NOMO-1 treated with dmso at 0.1 percent for 144 hours (cell line): ENCODE results near the gene ZNF438.

Experiments used
- DNase-seq: peaks from one replicate; lab custom pipeline; 2025; ENCODE audit not compliant: unreplicated experiment; lab: John Stamatoyannopoulos, UW

Gene ZNF438

DNA sequence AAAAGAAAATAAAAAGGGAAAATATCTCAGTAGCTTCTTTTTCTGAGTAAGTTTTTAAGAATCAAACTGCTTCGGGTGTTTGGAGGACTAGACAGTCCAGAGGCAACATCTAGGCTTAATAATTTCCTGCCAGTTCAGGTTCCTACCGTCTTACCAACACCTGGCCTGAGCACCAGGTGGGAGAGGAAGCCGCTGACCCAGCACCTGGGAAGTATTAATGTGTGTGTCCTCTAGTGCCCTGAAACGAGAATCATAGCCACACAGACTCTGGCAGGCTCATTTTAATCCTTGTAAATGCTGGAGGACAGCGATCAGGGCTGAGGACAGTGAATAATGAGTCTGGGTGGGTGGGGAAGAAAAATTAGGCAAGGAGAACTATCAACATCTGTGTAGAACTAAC lies 137.4 kb downstream of the ZNF438 start:
- DNase-seq = no peak

GRCh38 chr10:30893208-30893607 lies 138.5 kb downstream of the ZNF438 start:
- no peak for DNase-seq

DNA sequence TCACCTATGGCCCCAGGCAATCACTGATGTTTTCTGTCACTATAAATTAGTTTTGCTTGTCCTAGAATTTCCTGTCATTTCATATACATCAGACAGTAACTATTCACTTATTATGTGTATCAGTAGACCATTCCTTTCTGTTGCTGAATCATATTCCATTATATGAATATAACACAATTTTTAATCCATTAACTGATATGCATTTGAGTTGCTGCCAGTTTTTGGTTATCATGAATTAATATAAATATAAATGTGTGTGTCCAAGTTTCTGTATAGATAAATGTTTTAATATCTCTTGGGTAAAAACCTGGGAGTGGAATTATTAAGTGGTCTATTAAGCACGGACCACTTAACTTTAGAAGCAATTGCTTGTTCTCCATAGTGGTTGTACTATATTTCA lies 143.8 kb downstream of the ZNF438 start:
- no peak for DNase-seq

DNA sequence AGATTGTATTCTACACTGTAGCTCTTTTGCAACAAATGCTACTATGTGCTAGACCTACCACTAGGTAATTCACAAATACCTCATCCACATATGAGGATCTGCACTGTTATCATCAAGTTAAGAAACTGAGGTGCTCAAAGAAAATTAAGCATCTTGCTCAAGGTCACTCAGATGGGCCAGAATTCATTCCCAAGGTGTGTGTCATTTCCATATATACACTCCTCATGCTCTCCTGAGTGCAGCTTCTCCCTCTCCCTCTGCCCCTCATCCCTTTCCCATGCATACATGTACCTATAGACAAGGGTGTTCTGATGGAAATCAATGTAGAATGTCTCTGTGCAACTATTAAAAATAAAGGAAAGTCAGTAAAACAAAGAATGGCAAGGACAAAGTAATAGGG lies 146.2 kb downstream of the ZNF438 start:
- no peak for DNase-seq

DNA sequence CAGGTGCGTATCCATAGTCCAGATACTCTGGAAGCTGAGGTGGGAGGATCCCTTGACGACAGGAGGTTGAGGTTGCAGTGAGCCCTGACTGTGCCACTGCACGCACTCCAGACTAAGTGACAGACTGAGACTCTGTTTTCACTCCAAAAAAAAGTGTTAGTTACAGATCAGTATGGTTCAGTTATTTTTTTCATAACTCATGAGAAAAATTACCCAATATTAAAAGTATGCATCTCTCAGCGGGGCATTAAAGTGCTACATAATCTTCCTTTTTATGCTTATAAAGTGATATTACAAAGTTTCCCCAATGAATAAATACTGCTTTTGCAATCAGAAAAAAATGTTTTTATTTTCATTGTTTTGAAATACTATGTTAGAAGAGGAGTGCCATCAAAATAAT lies 147.9 kb downstream of the ZNF438 start:
- DNase-seq = no peak

GRCh38 chr10:30883116-30883515 lies 148.5 kb downstream of the ZNF438 start:
- no peak for DNase-seq

GRCh38 chr10:30882281-30882680 lies 149.4 kb downstream of the ZNF438 start:
- no peak for DNase-seq

DNA sequence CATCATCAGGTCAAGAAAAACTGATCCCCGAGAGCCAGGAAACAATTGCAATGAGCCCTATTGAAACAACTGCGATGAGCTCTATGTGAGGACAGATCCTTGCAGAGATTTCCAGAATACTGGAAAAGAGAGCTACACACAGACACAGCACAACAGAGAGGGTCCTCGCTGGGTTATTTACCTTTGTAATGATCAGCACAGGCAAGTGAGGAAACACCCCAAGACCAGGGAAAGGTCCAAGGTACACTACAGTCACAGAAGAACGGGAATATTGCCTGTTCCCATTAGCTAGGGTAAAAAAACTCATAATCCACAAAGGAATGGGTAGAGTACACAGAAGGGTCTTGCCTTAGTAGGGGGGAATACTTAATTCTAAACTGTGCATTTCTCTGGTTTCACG lies 152.7 kb downstream of the ZNF438 start:
- no peak for DNase-seq

GRCh38 chr10:30877111-30877510 lies 154.6 kb downstream of the ZNF438 start:
- no peak for DNase-seq

- DNase-seq = no peak
Observed at GRCh38 chr10:30873411-30873810, 158.3 kb downstream of the ZNF438 start.

DNA sequence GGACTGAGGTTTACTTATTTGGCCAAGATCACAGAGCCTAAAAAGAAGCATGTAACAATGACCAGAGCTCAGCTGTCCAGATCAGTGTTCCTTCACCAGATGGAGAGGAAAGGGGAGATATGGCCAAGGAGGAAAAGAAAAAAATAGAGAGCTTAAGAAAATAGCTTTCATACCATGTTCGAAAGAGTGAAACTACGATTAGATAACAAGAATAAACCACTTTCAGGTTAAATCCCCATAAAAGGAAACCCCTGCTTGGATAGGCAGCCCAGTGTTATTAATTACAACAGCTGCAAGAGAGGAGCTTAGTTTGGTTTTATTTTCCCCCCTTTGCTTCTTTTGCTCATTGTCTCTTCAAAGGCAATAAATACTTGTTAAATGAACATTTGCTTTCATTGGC lies 160.8 kb downstream of the ZNF438 start:
- no peak for DNase-seq

DNA sequence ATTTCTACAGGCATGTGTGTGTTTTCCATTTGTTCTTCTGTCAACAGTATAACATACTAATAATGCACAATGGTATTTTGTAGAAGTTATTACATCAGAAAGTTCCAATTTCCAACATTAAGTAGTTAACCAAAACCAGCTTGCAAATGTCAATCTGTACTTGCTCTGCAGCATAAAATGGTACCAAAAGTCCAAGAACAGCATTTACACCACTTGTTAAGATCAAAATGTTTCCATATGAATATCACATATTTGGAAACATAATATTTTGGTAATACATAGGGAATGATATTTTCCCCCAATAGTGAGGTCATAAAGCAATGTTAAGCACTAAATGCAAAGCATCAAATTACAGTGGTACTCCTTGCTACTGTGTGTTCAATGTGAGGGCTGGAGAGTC lies 162.1 kb downstream of the ZNF438 start:
- no peak for DNase-seq

DNA sequence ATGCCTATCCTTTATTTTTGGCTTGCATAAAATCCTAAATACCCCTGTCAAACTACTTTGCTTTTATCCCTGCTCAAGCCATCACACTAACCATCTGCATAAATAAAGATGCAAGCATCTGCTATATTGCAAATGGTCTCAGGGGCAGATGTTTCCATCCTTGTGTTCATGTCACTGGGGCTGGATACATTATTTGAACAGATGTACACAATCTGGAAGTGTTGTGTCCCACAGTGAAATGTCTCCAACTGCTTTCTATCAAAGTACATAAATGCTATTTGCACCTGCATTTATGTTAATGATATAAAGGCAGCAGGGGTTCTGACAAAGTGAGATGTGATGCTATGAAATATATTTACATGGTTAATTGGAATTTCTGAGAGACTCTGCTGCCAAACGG lies 163.1 kb downstream of the ZNF438 start:
- no peak for DNase-seq

- DNase-seq = no peak
Observed at GRCh38 chr10:30866896-30867295, 164.8 kb downstream of the ZNF438 start.

DNA sequence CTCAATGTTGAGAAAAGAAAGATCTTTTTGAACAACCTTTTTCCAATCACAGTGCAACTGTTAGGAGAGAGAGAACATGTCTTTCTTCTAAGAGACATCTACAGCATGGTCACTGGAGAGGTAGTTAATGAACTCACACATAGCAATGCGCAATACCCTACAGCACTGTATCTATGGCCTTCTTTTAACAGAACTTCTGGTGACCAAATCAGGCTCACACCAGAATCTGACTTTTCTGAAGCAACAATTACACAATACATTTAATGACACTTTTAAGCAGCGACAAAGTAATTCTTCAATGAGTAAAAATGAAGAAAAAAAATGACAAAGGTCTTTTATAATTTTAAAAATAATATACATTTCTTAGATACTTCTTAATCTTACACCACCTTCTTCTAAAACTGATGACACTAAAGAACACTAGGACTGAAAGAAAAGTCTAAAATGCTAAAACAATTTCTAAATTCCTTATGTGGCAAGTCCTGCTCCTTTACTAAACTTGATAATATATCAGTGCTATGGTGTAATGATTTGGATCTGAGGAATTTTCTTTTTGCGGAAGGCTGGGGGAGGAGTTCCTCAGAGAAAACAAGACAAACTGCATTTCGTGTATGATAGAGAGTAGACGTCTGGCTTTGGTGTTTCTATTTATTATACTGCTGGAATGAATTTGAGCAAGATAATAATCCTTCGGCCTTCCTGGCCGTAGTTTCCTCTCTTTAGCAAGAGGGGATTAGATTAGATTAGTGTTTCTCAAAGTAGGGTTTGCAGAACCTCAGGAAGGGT lies 166.3 kb downstream of the ZNF438 start:
- peak; percentile 54 for DNase-seq

DNA sequence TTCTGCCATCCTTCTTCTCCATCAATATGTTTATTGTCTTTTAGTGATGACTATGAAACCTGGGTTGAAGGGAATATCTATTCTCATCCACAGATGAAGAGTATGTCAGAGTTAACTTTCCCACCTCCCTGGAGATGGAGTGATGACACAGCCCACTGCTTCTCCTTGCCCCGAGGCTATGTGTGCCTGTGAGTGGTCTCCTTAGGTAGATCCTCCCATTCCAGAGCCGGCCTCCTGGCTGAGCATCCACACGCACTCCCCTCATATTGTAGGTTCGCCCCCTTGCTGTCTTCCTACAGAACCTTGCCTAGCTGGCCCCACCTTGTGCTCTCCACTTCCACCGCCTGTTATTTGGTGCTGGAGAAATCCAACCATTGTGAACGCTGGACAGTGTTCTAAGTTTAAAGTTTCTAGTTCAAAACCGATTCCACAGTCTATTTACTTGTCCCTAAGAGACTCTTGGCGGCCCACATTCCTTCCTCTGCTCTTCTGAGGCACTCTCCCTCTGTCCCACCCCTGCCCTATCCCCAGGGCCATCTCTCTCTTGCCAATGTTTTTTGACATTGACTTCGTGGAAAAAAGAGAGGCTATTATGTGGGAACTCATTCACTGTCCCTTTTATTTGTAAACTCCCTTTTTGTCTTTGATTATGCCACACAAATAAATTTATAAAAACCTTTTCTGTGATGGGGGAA lies 168.0 kb downstream of the ZNF438 start:
- DNase-seq = no peak

- DNase-seq = peak; percentile 72
Observed at GRCh38 chr10:30862486-30862885, 169.2 kb downstream of the ZNF438 start.

- no peak for DNase-seq
Observed at GRCh38 chr10:30861976-30862375, 169.7 kb downstream of the ZNF438 start.

GRCh38 chr10:30861221-30861620 lies 170.4 kb downstream of the ZNF438 start:
- no peak for DNase-seq

- DNase-seq = no peak
Observed at GRCh38 chr10:30858499-30858898, 173.2 kb downstream of the ZNF438 start.

GRCh38 chr10:30857803-30858202 lies 173.9 kb downstream of the ZNF438 start:
- DNase-seq = peak; percentile 81

GRCh38 chr10:30855131-30855530 lies 176.5 kb downstream of the ZNF438 start:
- no peak for DNase-seq

DNA sequence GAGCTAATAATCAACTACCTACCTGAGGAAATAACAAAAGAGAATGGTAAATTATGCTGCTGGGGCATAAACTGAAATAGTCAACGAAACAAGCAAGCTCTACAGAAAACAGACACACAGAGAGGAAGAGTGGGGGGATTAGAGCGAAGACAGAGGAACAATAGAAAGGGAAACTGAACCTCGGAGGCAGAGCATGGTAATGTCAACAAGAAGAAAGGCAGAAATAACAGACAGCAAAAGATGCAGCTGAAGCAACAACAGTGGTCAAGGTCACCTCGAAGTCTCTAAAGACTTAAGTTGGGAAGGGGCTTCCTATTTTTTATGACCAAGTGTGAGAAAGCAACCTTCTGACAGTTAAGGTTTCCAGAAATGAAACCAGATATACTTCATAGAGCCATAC lies 177.0 kb downstream of the ZNF438 start:
- DNase-seq = no peak
